SIG-M5 (cell line): ENCODE data around the gene ASB16.
"Not testable (repeated sequence)": the region's sequence is repeated elsewhere in the genome, so short reads cannot be mapped to it uniquely, and the experiment has no call there.

Experiments
- DNase-seq: peaks from one replicate; lab custom pipeline; 2025; lab: John Stamatoyannopoulos, UW

The ASB16 gene

GRCh38 chr17:44147812-44148211, 22.7 kb upstream of the ASB16 start:
- no peak for DNase-seq

- DNase-seq = not testable (repeated sequence)
These were observed 21.4 kb upstream of the ASB16 start for GRCh38 chr17:44149066-44149465.

GRCh38 chr17:44149750-44150329, 20.7 kb upstream of the ASB16 start:
- DNase-seq = no peak

- no peak for DNase-seq
These were observed 17.6 kb upstream of the ASB16 start for GRCh38 chr17:44152875-44153274.

- DNase-seq = no peak
These were observed 15.0 kb upstream of the ASB16 start for GRCh38 chr17:44155488-44155887.

GRCh38 chr17:44159519-44160210, 10.8 kb upstream of the ASB16 start:
- no peak for DNase-seq

GRCh38 chr17:44164476-44164875, 6.0 kb upstream of the ASB16 start:
- DNase-seq = no peak

GRCh38 chr17:44167181-44167861, 3.2 kb upstream of the ASB16 start:
- no peak for DNase-seq

GRCh38 chr17:44170135-44170498, 387 bp upstream of the ASB16 start:
- no peak for DNase-seq

- no peak for DNase-seq
These were observed 1.5 kb downstream of the ASB16 start for GRCh38 chr17:44171931-44172455.

GRCh38 chr17:44174427-44174826, 3.9 kb downstream of the ASB16 start:
- no peak for DNase-seq

GRCh38 chr17:44176257-44176656, 5.8 kb downstream of the ASB16 start:
- no peak for DNase-seq

- DNase-seq = no peak
These were observed 6.4 kb downstream of the ASB16 start for GRCh38 chr17:44176671-44177501.

GRCh38 chr17:44177640-44178039, 7.1 kb downstream of the ASB16 start:
- no peak for DNase-seq

- DNase-seq = no peak
These were observed 7.6 kb downstream of the ASB16 start for GRCh38 chr17:44178133-44178532.

- no peak for DNase-seq
These were observed 12.5 kb downstream of the ASB16 start for GRCh38 chr17:44183024-44183423.

GRCh38 chr17:44184212-44184810, 13.8 kb downstream of the ASB16 start:
- no peak for DNase-seq

GRCh38 chr17:44186307-44187130, 16.0 kb downstream of the ASB16 start, which contains the start of gene TMUB2:
TMUB2 (plus strand) TSS chr17:44186972; CDS start chr17:44187709, 737 bp downstream.
- peak; percentile 98 for DNase-seq

- DNase-seq = no peak
These were observed 16.8 kb downstream of the ASB16 start for GRCh38 chr17:44187131-44187899.
